HG03097 (cell line): ENCODE results near the gene RPL28.
"Not testable (repeated sequence)": the region's sequence is repeated elsewhere in the genome, so short reads cannot be mapped to it uniquely, and the experiment has no call there.

Experiments used
- ATAC-seq: cut with Tn5 transposase; IDR thresholded peaks from one replicate; pipeline ENCODE4 v1.9.1; 2021; ENCODE audit not compliant: unreplicated experiment, low FRiP score

The RPL28 gene

DNA sequence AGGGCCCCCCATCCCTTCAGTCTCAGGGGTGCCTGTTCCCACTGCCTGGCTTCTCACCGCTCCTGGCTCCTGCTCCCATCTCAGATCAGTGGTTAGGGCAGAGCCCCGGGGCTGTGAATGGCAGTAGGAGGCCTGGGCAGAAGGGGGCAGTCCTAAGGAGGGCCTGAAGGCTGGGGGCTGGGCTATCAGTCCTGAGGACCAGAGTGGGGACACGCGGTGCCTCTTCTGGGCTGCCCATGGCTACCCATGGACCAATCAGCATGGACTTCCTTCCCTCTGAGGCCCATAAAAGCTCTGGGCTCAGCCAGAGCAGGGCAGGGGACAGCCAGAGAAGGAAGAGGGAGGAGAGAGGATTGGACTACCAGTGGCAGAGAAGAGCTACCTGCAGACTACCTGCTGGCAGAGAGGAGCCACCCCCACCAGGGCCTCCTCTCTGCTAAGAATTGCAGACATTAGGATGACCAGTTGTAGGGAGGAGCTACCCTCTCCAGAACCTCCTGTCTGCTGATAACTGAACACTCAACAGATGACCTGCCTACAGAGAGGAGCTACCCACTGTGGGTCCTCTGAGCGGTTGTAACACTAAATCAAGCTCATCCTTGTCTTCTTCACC is 34.0 kb downstream of the RPL28 start:
- no peak for ATAC-seq

DNA sequence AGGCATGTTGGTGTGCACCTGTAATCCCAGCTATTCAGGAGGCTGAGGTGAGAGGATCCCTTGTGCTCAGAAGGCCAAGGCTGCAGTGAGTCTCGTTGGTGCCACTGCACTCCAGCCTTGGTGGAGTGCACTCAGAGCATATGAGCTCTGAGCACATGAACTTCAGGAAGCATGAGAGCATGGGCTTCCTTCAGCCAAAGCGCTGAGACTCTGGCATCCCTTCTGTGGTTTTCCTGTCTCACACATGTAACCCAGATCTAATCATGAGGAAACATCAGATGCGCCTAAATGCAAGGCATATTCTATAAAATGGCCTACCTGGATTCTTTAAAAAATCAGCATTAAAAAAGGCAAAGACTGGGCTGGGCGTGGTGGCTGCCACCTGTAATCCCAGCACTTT is 35.5 kb downstream of the RPL28 start:
- not testable (repeated sequence) for ATAC-seq

DNA sequence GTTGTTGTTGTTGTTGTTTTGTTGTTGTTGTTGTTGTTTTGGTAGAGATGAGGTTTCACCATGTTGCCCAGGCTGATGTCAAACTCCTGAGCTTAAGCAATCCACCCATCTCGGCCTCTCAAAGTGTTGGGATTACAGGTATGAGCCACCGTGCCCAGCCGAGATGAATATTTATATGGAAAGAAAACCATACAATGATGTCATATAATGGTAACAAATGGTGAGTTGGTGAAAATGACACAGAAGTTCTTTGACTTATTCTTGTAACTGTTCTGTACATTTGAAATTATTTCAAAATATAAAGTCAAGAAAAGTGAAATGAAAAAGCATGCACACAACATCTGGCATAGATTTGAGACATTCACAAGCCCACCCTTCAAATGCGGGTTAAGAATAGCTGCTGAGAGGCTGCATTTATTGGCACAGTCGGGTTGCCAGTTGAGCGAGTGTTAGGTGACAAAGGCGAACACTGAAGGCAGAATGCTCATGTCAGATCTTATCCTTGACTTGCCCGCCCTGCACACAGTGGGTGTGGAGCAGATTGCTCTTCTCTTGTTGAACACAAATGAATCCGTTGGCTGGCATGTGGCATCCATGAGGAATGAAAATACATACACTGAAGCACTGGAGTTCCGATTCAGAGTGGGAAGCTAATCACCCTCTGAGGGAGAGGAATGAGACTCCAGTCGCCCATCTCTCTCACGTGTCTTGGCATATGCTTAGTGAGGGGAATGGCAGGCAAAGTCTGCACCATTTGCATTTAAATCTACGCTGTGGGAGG is 37.7 kb downstream of the RPL28 start:
- ATAC-seq: no peak

DNA sequence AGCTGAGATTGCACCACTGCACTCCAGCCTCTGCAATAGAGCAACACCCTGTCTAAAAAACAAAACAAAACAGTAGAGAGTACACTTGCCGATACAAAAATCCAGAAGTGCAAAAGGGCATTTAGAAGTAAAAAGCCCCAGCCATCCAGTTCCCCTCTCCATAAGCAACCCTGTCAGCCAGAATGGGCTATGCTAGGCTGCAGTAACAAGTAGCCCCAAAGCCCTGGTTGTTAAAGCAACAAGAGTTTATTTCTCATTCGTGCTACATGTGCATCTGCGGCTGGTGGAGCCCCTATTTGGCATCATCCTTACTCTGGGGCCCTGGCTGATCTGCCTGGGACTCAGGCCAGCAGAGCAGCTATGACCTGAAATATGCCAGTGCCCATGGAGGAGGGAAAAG is 38.8 kb downstream of the RPL28 start:
- no peak for ATAC-seq

DNA sequence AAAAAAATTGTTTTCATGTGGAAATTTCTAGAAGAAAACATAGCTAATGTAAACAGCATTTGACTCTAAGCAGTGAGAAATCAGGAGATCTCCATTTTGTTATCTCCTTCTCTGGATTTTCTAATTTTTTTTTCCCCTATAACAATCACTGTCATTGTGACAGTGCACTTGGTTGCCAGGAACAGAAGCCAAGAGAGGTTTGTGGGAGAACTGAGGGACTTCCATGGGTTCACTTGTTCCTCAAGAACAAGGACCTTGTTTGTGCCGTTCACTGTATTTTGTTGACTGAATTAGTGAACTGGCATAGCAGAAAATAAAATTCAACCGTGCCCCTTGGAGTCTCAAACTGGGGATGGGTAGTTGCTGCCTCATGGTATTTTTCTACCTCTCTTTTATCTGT is 40.3 kb downstream of the RPL28 start:
- no peak for ATAC-seq

DNA sequence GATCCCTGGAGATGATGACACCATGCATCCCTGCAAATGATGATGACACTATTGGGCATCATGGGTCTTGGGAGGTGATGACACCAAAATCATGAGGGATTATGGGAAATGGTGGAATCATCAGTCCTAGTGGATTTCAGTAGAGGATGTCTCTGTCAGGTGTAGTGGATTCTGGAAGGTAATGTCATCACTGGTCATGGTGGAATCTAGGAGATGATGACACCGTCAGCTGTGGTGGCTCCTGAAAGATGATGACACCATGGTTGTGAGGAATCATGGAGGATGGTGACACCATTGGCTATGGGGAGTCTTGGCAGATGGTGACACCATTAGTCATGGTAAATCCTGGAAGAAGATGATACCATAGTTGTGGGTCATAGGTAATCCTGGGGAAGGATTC is 45.5 kb downstream of the RPL28 start:
- ATAC-seq: no peak

DNA sequence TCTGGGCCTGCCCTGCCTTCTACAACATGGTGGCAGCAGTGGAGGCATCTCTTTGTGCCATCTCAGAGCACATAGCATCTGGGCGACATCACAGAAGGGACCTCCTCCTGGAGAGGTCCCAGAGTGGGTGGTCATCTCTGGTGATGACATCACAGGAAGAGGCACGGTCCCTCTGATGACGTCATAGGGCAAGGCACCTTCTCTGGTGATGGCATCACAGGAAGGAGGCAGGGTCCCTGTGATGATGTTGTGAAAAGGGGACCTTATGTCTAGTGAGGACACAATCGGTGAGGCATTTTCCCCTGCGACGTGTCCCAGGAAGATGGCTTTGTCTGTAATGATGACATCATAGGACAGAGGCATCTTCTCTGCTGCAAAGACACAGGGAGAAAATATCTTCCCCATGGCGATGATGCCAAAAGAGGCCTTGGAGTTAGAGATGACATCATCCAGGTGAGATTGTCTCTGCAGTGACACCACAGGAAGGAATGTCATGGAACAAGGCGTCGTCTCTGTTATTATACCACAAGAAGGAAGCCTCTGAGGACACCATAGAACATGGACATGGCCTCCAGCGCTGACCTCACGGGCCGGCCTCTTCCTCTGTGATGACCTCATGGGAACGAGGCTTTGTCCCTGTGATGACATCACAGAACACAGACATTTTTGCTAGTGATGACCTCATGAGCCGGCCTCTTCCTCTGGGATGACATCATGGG is 46.7 kb downstream of the RPL28 start:
- no peak for ATAC-seq

DNA sequence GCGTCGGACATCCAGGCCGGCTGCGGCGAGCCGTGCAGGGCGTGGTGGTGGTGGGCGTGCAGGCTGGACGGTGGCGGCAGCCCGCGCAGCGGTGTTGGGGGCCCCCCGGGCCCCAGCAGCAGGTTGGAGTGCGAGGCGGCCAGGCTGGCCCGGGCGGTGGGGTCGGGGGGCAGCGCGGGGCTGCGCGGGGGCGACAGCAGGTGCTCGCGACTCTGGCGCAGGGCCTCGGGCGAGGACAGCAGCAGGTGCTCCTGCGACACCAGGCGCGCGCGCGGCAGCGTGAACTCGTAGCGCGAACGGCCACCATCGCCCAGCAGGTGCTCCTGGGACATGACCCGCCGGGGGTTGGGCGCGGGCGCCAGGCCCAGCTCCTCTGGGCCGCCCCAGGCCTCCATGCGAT is 47.6 kb downstream of the RPL28 start:
- ATAC-seq: no peak

DNA sequence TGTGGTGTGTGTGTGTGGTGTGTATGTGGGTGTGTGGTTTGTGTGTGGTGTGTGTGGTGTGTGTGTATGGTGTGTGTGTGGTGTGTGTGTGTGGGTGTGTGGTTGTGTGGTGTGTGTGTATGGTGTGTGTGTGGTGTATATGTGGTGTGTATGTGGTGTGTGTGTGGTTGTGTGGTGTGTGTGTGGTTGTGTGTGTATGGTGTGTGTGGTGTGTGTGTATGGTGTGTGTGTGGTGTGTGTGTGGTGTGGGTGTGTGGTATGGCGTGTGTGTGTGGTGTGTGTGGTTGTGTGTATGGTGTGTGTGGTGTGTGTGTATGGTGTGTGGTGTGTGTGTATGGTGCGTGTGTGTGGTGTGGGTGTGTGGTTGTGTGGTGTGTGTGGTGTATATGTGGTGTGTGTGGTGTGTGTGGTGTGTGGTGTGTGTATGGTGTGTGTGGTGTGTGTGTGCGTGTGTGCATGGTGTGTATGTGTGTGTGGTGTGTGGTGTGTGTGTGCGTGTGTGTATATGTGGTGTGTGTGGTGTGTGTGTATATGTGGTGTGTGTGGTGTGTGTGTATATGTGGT is 48.7 kb downstream of the RPL28 start:
- ATAC-seq: no peak

DNA sequence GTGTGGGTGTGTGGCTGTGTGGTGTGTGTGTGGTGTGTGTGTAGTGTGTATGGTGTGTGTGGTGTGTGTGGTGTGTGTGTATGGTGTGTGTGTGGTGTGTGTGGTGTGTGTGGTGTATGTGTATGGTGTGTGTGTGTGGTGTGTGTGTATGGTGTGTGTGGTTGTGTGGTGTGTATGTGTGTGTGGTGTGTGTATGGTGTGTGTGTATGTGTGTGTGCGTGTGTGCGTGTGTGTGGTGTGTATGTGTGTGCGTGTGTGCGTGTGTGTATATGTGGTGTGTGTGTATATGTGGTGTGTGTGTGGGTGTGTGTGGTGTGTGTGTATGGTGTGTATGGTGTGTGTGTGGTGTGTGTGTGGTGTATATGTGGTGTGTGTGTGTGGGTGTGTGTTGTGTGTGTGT is 49.3 kb downstream of the RPL28 start:
- no peak for ATAC-seq

DNA sequence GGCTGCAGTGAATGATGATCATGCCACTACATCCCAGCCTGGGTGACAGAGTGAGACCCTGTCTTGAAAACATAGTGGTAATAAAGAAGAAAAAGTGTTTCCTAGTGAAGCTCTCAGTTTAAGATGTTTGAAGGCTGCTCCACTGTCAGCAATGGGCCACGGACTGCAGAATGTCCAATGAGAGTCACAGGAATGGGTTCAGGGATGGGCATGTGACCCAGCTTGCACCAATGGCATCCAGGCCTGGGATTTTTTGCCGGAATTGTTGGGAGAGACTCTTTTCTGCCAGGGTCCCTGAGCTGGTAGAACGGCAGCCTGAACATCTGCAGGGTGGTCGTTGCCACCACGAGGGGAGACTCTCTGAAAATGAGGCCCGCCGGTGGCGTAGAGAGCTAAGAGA is 51.1 kb downstream of the RPL28 start:
- no peak for ATAC-seq

DNA sequence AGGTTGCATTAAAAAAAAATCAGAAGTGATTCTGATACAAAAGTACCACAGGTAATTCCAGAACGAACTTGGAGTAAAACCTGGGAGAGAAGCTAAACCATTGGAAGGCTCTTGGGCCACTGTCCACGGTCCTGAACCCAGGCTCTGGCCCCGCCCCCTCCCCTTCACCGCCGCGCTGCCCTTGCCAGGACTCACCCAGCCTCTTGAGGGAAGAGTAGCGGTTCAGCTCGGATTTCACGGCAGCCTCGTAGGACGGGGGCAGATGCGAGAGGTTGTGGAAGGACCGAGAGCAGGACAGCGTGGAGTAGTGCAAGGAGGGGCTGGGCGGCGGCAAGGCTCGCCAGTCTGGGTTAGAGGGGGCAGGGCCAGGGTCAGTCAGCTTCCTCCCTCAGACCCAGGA is 51.7 kb downstream of the RPL28 start:
- ATAC-seq: no peak

DNA sequence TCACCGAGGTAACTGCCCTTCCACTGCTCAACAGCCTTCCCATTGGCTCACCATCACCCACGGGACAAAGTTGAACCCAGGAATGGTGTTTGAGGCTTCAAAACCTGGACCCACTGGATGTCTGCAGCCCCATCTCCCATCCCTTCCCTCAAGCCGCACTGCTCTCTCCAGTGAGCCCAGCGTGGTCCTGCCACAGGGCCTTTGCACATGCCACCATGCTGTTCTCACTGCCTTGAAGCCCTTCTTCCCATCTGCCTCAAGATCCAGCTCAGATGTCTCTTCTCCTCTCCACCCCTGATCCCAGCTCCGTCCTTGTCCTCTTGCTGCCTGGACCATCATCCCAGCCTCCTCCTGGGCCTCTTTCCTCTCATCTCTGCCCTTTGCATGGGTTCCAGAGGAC is 53.3 kb downstream of the RPL28 start:
- ATAC-seq: no peak

DNA sequence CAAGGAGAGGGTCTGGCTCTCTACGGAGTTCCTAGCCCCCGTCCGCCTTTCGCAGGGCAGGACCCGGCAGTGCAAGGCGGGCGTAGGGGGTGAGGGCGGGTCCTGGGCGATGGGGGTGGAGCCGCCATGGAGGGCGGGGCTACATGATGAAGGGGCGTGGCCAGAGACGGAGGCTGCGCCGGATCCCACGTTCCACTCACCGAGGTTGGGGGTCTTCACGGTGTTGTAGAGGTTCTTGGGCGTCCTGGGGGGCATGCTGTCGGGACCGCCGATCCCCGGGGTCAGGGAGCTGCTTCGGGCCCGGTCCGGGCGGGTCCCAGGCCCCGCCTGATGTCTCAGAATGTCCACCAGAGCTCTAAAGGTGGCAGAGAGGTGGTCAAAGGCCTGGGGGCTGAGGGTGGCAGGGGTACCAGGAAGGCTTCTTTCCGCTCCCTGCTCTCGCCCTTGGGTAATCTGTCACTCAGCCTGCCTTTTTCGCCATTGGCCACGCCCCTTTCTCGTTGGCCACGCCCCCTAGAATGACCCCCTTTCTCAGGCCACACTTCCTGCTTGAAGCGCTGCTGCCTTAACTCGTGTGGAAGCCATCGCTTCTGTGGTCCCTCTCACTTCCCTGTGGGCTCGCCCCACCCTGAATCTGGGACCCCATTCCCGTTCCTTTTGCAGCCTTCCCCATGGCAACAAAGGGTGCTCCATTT is 54.8 kb downstream of the RPL28 start:
- no peak for ATAC-seq

DNA sequence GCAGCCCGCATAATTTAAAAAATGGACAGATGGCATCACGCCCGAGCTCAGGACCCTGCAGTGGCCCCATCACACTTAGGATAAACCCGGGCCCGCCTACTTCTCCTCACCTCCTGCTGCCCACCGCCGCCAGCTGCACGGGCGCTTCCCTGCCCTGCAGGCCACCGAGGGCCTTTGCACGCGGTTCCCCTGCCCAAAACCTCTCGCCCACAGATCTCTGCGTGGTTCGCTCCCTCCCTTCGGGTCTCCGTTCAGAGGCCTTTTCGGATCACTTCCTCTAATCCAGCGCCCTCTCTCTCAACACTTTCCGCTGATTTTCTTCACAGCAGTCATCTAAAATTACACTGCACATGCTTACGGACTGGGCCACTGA is 55.6 kb downstream of the RPL28 start:
- ATAC-seq: no peak

DNA sequence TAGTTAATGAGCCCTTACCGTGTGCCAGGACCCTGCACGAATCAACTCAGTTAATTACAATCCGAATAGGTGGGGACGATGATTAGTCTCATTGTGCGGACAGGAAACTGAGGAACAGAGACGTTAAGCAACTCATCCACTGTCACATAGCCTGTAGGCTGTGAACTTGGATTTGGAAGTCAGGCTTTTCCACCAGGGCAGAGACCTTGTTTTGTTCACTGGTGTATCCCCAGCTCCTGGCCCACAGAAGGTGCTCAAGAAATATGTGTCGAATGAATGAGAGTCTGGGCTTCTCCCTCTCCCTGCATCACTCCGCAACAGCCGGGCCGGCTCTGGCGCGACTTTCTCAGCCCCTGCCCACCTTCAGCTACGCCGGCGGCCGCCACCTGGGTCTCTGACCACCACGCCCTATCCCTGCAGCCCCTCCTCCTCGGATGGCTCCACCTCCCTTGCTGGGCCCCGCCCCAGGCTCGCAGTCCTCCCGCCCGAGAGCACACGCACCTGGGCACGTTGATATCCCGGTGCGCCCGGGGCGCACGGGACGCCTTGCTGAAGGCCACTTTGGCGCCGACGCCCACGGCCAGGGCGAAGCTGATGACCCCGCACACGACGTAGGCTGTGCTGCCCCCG is 56.1 kb downstream of the RPL28 start:
- ATAC-seq: no peak

DNA sequence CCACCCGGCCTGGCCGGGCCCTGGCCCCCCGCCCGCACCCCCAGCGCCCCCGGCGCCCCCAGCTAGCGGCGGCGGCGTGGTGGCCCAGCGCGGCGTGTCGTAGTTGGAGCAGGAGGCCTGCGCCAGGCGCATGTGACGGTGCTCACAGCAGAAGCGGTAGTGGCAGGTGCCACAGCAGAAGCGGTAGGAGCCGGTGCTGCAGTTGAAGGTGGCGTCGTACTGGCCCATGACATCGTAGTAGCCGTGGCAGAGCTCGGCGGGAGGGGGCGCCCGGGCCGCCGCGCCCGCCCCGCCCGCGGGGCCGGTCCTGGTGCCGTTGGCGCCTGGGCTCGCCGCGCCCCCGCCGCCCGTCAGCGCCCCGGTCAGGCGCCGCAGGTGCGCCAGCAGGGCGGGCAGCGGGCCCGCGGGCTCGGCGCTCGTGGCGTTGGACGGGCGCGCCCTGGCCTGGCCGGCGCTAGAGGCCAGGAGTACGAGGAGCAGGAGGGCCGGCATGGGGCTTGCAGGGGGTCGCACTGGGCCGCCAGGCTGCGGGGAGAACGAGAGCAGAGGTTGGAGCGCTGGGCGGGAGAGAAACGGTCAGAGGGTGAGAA is 56.7 kb downstream of the RPL28 start:
- no peak for ATAC-seq

DNA sequence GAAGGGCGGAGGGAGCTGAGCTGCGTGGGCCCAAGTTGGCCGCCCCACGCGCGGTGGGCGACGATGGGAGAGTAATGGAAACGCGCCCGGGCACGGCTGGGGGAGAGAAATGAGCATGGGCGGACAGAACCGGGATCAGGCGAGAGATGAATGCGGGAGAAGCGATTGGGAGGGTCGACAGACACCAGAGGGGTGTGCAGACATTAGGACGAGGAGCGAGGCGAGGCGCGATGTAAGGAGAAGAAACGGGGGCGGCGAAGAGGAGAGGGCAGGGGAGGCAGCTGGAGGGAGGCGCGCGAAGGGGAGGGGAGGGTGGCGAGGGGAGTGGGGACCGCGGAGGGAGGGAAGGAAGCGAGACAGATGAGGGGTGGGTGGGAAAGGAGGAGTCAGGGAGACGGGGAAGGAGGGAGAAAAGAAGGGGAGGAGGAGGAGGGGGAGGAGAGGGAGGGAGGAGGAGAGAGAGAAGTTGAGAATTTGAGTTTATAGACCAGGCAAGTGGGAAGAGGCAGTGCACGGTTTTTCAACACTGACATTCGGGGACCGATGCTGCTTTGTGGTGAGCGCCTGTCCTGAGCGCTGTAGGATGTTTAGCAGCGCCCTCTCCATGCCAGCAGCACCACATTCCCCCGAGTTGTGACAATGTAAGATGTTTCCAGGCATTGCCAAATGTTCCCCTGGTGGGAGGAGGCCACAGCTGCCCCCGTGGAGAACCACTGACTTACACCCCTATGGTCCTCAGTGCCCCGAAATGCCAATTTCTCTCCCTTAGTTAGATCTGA is 57.5 kb downstream of the RPL28 start, which contains the start of gene SHISA7:
SHISA7 (minus strand) TSS at position 256 of the 779 bp plus-strand sequence. CDS start 437 bp downstream, outside the sequence.
- ATAC-seq: no peak

DNA sequence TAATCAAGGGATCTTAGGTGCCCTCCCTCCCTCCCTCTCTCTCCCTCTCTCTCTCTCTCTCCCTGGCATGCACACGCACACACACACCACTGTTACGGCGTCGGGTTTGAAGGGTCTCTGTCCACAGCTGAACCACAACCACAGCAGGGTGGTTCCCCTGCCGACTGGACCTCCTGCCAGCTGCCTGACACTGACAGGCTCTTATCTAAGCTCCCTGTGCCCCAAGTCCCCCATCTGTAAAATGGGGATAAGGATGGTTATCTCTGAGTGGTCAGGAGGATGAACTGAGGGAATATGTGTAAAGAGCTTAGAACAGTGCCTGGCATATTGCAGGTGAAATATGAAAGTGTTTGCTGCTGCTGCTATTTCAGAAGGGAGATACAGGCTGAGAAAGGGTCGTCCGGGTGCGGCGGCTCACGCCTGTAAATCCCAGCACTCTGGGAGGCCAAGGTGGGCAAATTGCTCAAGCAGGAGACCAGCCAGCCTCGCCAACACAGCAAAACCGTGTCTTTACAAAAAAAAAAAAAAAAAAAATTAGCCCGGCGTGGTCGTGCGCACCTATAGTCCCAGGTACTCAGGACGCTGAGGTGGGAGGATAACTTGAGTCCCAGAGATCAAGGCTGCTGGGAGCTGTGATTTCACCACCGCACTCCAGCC is 58.2 kb downstream of the RPL28 start:
- no peak for ATAC-seq
